GM21576 (cell line): ENCODE measurements around the gene PITX2.

ENCODE experiments used
- ATAC-seq: cut with Tn5 transposase; IDR thresholded peaks from one replicate; pipeline ENCODE4 v1.9.1; 2021; ENCODE audit warnings: mild to moderate bottlenecking, moderate library complexity; ENCODE audit not compliant: unreplicated experiment

PITX2 gene

DNA sequence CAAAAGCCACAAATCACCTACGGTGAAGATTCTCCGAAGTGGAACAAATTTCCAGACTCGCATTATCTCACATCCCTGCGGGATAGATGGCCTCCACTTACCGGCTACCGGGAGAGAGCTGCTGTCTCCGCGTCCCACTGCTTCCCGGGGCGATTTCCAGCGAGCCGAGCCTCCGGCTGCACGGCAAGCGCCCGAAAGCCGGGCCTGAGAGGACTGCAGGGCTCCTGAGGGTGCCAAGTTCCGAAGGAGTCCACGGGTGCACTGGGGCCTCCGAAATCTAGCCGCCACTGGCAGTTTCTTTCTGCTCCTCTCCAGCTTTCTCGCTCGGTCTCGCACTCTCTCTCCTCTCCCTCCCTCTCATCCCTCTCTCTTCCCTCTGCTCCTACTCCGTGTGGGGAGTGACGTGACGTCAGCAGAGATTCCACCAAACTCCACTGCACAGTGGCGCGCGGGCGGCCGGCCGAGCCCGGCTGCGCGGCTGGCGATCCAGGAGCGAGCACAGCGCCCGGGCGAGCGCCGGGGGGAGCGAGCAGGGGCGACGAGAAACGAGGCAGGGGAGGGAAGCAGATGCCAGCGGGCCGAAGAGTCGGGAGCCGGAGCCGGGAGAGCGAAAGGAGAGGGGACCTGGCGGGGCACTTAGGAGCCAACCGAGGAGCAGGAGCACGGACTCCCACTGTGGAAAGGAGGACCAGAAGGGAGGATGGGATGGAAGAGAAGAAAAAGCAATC is 14.0 kb upstream of the PITX2 start:
- ATAC-seq, result no peak

DNA sequence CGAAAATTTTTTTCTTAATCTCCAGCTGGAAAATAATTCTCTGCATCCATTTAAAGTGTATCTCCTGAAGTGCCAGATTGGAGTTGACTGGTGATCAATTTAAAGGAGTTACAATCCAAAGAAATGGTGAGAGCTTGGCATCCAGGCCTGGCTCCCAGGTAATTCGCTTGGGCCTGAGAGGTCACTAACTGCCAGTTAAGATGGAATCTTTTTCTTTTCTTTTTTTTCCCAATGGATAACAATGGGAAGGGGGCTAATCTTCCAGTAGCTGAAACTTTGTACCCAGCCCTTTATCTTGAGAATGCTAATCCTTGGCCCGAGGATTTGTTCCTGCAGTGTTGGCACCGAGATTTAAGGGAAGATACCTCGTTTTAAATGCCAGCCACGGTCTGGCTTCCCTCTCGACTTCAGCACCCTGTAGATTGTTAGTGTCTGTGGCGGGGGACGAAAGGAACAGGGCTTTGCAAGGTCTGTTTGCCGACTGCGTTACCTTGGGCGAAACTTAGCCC is 13.3 kb upstream of the PITX2 start:
- ATAC-seq, result no peak

DNA sequence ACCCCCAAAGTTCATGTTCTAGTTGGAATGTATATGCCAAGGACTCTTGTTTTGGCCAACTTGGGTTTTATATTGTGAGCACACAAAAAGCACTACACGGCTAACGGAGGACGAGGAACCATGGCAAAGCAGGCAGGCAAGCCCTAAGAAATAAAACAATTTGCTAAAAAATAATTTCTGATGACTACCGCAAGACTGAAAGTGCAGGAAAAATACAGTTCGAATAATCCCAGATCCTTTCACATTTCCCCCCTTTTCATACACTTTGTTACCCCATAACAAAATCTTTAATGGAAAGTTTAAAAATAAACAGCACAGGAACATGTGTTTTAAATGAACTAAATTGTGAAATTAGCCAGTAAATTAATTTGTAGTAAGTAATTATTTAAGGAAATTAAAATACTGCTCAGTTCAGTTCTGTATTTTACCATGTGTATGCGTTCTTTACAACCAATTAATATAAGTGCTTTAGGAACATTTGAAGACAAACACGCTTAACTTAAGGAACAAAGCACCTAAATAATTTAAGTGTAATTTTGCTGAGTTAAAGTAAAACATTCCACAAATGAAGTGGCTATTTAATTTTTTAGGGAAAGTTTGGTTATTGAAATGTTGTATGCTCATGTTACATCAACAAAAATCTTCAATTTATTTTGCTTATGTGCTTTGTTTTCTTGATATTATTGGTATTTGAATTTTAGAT is 12.4 kb upstream of the PITX2 start:
- no peak for ATAC-seq

DNA sequence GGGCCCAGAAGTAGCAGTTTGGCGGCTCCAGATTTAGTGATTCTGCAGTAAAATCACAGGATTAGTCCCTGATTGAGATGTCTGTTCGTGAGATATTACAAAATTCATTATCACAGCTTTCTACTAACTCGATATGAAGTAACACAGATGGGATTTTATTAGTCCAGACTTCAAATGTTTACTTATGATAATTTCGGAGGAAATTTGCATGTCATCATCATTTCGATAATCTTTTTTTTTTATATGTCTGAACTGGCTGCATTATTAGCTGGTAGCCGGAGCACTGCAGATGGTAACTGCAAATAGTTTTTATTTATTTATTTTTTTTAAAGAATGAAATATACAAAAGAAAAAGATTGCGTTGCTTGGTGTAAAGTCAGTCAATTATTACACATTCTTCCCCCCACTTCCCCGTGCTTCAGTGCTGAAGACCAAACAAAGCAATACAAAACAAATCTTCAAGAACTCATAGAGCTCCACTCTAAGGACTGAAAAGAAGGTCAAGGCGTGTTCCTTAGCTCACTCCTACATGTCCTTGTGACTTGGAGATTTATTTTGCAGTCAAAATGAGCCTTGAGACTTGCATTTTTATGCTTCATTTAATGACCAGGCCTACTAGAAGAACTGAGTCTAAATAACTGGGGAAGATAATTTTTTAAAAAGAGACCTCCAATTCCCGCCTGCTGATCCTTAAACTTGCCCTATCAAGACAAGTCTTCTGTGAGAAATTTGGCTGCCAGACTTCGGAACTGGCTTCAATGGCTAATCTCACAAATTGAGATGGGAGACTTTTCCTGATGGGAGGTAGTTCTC is 11.7 kb upstream of the PITX2 start:
- ATAC-seq, result no peak

DNA sequence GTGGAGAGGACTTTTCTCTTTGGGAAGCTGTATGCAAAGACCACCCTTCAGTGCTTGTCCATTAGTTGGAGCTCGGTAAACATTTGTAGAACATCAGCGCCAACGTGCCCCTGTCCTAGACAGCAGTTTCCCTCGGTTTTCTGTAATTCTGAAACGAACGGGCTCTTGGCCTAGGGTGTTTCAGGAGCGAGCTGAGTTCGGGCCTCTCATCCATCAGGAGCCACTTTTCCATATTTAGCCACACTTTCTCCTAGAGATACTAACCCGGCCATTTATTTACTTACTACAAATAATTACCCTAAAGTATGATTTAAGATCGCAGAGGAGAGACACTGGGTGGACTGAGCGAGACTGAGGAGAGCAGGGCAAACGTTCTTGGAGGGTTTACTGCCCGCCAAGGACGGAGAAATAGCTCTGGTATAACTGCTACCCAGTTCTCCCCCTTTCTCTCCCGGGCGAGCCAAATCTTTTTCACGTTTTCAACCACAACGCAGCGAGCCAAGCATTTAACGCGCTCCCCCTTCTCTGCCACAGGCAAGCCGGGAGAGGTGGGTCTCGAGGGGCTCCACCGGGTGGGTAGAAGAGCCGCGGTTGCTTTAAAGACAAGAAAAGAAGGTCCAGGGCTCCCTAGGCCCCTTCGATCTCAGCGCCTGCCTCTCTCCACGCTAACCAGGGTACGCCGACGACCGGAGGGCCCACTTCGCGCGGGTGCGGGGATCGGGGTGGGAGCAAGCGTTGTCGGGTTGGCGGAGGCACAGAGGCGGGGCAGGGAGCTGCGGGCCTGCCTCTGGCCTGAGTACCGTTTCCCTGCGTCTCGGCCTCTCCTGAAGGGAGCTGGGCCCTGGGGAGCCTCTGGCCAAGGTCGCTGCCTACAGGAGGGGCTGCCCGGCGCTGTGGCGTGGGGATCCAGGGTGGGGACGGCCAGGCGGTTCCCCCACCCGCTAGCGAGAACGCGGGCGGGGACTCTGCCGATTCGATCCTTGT is 10.8 kb upstream of the PITX2 start:
- no peak for ATAC-seq

DNA sequence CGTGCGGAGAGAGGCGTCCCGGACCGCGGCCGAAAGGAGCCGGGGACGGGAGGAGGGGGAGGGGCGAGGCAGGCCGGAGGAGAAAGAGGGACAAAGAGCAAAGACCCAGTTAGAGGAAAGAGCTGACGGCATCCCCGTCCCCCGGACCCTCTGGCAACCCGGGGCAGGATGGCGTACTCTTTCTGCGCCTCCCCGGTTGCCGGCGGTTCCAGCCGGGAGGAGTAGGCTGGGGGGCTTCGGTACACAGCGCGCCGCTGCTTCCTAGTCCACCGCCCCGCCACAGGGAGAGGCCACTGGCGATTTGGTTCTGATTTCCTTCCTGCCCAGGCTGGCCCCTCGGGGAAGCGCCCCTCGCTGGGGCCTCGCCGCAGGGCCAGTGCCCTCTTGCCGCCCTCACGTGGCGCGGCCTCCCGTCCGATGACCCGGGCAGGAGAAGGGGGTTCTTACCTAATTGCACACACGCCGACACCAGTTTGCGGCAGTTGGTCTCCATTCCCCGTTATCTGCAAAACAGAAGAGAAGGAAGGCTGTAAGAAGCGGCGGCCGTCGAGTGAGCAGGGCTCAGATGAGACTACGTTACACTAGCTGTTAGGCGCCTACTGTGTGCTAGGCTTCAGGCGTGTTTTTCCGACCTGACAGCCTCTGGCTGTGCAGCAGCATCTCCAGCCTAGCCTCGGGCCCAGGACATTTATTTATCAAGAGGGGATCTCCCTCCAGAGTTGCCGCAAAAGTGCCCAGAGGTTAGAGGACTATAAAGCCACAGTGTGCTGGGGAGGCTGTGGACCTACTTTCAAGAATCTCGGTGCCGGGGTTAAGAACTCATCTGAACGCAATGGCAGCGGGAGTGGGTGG is 9.9 kb upstream of the PITX2 start:
- ATAC-seq, result no peak

DNA sequence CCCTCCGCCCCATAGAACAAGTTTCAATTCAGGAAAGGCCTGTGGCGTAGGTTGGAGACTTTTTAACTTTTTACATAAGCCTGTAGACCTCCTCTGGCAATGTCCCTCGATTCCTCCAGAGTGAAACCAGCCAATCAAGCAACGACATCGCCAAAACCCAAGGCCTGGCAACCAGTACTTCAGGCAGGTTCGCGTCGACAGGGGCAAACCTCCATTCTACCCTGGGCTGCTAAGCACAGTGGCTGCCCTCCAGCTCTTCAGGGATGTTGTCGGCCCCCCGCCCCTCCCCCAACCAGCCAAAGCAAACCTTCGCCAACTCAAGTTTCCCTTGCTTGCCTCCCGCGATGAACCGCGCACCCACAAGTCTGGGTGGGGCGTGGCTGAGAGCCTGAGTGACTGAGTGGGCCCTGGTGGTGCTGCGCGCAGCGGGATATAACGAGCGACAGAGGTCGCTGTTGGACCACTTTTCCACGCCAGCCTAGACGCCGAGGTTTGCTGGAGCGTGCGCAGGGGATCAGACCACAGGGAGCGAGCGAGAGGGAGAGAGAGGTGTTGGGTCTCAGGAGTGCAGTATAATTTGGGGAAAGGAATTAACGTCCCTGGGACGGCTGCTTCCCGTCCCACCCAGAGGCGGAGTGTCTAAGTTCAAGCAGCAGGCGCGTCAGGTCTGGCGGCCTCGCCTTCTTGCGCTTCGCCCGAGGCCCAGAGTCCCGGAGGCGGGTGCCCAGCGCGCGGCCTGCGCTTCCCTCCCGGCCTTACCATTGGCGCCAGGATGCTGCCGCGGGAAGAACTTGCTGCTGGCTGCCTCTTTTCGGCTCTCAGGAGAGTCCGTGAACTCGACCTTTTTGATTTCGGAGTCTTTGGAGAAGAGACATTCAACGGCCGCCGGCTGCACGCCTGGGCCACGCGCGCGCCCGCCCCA is 9.0 kb upstream of the PITX2 start:
- peak; percentile 99 for ATAC-seq

DNA sequence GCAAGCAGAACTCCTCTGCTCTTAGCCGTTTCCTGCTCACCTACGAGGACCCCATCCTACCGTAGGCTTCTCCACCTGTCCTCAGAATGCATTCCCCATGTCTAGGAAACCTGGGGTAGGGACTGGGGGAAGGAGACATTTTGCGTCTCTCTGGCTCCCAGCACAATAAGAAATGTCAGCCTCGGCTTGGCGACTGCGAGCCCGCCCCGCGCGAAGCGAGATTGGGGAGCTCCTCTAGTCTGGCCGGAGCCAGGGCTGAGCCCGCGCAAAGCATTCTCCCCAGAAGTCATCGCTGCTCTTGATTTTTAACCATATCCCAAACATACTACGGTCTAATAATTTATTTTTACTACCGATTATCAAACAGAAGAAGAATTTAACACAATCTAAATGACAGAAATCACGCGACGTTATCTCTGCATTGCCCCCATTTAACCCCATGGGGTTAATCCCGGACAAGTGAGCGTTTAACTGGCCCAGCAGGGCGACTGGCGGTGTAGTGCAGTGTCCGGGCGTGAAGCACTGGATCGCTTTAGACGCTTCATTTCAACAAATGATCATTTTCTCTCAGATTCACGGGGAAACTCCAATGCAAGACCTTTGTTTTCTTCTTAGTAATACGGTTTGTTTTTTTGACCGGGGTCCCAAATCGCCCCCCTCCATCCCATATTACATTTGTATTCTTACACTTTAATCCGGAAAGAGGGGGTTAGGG is 8.0 kb upstream of the PITX2 start:
- ATAC-seq, result no peak

DNA sequence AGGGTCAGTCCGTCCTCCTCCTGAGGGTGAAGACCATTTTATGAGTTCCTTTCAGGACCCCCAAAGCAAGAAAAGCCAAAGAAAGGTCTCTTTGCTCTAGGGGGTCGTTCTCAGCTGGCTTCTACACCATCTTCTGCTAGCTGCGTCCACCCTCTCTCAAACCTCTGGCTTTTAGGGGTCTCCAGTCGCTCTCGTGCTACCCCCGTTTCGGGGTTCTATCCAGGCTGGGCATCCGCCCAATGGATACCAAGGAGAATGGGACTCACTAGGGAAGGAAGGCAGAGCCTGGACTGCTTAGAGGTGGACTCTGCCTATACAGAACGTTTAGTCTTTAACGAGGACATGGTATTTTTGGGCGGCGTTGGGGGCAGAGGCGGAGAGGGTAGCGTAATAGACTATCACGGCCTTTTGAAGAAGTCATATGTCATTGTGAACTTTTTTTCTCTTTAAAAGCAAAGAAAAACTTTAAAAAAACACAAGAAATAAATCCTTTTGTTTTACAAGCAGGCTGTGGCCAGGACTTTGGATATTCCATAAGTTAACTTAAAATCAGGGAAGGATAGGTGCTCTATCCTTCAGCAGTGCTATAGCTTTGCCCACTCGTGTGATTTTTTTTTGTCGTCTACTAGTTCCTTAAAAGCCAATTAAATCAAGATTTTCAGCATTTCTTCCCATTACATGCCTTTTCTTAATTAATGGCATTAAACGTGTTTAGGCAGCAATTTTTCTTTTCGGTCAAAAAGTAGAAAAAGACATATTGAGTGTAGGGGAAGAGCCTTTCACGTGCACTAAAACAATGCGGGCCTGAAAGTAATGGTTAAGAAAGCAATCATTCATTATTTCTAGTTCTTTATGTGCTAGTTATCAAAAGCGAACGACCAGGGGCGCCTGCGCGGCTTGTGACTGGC is 7.2 kb upstream of the PITX2 start:
- no peak for ATAC-seq

DNA sequence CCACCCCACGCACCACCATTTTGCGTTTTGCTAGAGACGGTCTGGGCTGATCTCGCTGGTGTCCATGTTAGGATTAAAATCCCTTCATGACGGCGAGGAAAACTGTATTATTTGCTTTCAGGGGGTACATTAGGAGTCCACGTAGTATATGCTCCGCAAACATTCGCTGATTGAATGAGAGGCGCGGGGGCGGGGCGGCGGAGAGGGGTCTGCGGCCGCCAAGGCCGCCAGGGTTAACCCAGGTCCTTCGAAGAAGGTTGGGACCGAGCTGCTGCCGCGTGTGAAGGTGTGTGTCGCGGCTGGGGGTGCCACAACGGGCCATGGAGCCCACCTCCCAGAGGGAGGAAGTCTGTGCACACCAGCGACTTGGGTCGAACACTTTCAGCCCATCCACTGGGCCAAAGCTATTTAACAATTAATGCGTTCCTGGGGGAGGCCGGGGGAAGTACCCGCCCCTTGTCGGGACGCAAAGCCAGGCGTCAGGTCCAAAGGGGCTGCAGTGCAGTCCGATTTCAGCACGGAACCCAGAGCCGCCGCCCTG is 6.4 kb upstream of the PITX2 start:
- ATAC-seq, result no peak

DNA sequence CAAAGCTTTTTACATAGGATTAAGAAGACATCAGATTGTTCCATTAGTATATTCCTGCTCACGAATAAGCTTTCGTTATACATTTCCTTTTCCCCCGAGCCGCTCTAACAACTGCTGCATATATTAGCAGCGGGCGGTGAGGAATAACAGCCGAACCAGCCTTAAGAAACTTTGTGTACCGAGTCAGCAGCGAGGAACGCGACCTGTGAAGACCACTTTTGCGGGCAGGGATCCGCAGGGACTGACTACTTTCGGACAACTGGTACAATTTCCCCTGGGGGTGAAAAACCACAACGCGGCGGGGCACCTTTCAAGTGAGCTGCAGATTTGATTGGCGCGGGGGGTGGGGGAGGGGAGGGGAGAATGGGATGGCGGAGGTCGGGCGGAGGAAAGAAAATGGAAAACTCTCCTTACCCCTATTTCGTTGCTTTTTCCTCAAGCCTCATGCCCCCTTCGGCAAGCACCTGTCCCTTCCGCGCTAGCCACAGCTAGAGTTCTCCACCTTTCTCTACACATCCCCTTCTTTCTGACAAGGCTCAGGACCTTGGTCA is 5.9 kb upstream of the PITX2 start:
- no peak for ATAC-seq

DNA sequence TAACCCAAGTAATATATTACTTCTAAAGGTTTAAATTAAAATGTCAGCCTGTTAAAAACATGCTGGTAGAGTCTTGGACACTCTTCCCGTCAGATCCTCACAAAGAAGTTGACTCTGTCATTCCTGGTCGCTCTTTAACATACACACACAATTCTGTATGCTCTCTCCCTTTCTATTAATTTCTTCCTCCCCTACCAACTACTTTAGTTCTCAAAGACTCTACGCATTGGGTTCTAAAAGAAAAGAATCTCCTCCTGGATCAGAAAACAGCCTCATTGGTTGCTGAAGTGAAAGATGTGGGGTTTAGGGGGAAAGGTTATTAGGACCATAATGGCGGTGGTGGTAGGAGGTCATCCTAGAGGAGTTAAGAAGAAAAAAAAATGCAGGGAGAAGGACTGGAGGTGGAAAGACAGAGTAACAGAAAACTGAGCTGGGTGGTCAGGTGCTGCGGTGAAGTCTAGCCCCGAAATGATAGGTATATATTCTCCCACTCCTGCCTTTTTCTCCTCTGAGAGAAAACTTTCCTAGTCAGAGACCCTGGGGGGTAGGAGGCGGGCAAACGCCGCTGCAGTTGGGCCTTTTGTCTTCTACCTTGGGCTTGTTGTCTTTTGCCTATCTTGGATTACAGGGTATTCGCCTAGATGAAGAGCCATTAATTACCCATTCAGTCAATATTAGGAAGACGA is 5.2 kb upstream of the PITX2 start:
- no peak for ATAC-seq

DNA sequence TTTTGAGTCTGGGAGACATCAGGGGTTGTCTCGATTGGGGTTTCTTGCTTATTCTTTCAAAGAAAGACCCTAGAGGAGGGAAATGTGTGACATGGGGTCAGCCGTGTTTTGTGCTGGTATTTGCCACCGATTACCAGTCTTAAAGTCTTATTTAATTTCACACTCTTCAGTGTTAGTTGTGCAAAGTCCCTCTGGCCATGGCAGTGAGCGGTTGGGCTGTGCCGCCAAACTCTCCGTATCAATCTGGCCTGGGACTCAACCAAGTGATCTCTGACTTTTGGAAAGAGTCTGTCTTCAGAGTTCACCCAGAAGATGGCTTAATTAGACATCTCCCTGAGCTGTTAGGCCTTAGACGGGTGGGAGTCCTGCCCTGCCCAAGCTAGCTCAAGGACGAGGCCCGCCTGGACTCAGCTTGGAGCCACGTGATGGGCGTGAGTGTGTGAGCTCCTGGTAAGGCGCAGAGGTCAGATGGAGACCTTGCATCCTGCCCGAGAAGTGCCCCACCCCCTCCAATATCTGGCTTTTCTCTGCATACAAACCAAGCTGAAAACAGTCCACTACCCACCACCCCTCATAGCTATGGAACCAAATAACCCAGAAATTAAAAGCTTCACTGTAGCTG is 3.8 kb upstream of the PITX2 start:
- ATAC-seq, result no peak

DNA sequence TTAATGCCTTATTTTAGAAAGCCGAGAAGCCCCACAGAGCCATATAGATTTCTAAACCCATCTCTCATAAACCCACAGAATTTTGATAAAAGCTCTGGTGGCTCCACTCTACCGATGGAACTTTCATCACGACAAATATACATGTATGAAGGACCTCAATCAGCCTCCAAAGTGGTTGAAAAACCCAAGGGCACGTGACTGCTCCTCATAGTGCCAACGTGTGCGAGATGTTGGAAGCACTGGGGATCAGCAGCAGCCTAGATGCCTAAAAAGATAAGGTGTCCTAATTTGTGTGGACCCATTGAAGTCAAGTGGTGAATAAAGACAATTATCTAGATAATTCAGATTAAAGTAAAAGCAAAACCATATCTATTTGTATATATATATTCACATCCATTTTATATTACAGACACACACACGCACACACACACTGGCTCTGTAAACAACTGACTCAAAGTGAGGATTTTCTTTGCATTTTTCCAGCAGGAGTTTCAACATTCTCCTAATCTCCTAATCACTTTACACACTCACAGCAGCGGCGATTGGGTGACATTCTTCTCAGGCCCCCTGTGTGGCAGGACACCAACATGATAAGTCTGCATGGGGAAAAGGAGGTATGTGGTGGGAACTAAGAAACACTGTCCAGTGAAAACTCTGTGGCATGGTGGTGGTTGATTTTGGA is 2.8 kb upstream of the PITX2 start:
- no peak for ATAC-seq
